HG02623 (cell line): ENCODE measurements around the gene SNCAIP.

Experiments used
- ATAC-seq: cut with Tn5 transposase; IDR thresholded peaks from one replicate; pipeline ENCODE4 v1.9.1; 2021; ENCODE audit warnings: moderate library complexity; ENCODE audit not compliant: unreplicated experiment

The SNCAIP gene

DNA sequence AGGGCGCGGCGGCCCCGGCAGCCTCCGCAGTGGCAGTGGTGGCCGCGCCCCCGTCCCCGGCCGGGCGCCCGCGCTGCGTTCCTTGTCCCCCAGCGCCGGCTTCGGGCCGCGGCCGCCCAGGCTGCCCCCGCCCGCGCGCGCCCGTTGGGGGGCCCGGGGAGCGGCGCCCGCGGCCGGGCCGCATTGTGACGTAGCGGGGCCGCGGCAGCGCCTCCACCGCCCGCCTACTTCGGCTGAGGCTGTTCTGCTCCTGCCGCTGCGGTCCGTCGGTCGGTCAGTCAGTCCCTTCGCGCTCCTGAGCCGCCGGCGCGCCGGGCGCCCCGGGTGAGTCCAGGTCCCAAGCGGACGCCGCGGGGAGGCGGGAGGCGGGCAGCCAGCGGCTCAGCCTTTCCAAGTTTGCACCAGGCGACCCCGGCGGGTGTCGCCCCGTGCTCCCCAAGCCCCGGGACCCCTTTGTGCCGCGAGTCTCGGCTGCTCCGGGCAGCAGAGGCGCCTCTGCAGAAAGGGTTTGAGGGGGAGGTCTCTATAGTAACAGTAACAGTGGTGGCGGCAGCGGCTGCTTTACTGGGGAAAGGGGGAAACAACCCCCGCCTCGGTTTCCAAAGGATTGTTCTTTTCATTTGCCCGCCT, at the start of gene SNCAIP:
Gene SNCAIP, plus strand, starts transcription at position 277 of the 630 bp plus-strand sequence. CDS start 78,898 bp downstream, outside the sequence.
- peak; percentile 51 for ATAC-seq

GRCh38 chr5:122263352-122264030, 48.5 kb upstream of the SNCAIP start:
- no peak for ATAC-seq

GRCh38 chr5:122264610-122265009, 47.4 kb upstream of the SNCAIP start:
- no peak for ATAC-seq

DNA sequence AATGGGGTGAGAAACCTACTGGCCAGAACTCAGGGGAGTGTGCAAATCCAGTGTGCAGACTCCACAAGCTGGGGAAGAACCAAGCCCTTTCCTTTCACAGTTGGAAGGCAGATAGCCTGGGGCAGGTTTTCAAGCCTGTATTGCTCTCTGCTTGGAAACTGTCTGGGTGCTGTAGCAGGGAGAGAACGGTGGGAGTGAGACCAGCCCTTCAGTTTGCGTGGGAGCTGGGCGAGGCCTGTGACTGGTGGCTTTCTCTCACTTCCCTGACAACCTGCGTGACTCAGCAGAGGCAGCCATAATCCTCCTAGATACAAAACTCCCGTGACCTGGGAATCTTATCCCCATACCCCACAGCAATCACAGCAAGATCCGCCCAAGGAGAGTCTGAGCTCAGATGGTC, 44.9 kb upstream of the SNCAIP start:
- no peak for ATAC-seq

- no peak for ATAC-seq
Measured at GRCh38 chr5:122273696-122274095, 38.3 kb upstream of the SNCAIP start.

- no peak for ATAC-seq
Measured at GRCh38 chr5:122283592-122283991, 28.4 kb upstream of the SNCAIP start.

GRCh38 chr5:122286541-122286940, 25.5 kb upstream of the SNCAIP start:
- no peak for ATAC-seq

- no peak for ATAC-seq
Measured at GRCh38 chr5:122287101-122287500, 24.9 kb upstream of the SNCAIP start.

DNA sequence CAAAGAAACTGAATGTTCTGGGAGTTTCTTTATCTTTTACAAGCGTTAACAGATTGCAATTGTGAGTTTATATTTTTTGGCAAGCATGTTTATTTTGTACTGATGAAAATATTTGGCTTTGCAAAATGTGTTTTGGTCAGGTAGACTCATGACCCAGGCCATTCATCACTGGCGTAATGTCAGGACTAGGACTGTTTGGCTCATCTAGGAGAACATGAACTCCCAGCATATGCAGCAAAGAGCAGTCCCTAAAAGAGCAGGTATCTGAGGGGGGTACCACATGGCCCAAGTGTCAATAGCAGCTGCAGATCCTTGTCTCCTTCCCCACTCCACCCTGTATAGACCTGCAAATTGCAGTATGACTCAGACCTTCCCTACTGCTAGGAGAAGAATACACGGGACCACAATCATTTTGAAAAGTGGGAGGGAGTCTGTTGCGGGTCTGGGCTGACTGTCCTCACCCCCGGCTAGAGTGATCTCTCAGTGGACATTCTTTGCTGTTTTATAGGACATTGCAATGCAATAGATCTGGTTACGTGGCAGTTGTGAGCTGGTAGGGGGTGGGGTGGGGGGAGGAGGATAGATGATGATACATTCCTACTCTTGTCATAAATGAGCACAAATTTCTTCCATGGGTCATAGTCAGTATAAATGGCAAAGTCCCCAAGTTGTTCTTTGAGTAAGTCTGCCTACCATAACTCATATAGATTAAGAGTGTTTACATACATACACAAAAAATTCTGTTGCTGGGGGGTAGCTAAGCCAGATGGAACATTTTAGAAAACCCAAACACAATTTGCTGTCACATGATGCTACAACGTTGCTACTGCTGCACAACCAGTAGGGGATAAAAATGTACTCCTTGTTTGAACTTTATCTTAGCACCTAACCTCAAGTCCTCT, 20.8 kb upstream of the SNCAIP start:
- no peak for ATAC-seq

DNA sequence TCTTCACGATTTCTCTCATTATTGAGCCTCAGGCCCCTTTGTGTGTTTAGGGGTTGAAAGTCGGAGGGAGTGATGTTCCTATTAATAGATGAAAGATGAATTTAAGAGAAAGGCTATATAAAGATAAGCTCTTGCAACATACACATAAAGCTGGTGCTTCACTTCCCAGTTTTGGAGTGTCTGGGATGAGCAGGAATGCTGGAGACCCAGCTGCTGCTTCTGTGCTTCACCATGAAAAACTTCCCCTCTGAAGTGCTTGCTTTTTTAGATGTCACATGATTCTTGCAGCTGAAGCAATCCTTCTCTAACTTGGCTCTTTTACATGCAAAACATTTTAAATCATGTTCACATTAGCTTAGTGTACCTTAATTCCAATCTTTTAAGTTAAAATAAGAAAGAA, 19.7 kb upstream of the SNCAIP start:
- no peak for ATAC-seq

- no peak for ATAC-seq
Measured at GRCh38 chr5:122295138-122295537, 16.9 kb upstream of the SNCAIP start.

DNA sequence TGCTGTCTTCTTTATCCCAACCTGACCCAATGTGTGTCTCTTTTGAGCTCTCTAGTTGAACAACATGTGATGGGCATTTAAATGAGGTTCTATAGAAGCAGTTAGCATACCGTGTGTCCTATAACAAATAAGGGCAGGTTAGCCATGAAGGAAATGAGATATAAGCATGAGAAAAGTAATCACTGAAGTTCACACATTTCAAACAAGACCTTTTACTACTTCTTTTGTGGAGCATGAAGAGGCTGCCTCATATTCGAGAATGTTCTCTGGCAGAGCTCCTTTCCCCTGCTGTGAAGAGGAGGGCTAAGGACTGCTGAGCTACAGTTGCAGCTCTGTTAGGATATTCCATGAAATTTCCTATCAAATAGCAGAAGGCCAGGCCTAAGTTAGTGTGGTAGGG, 15.2 kb upstream of the SNCAIP start:
- no peak for ATAC-seq

- ATAC-seq = peak; percentile 82
Measured at GRCh38 chr5:122297587-122298298, 14.3 kb upstream of the SNCAIP start.

- no peak for ATAC-seq
Measured at GRCh38 chr5:122300374-122300773, 11.7 kb upstream of the SNCAIP start.

DNA sequence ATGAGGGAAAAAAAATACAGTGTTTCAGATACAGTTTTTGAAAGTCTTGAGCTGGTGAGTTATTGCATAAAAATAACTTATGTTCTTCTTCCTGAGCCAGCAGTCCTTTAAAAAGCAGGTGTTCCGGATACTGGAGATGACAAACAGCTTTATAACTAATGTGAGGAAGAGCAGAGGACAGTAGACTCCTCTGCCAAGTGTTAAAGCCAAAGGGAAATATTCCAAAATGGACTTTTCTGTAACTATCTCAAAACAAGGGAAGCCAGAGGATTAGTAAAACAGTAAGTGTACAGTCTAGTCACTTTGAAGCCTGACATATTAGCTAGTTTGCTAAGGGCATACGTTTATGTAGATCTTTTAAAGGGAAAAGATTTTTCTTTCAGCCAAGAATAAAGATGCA, 11.0 kb upstream of the SNCAIP start:
- no peak for ATAC-seq

DNA sequence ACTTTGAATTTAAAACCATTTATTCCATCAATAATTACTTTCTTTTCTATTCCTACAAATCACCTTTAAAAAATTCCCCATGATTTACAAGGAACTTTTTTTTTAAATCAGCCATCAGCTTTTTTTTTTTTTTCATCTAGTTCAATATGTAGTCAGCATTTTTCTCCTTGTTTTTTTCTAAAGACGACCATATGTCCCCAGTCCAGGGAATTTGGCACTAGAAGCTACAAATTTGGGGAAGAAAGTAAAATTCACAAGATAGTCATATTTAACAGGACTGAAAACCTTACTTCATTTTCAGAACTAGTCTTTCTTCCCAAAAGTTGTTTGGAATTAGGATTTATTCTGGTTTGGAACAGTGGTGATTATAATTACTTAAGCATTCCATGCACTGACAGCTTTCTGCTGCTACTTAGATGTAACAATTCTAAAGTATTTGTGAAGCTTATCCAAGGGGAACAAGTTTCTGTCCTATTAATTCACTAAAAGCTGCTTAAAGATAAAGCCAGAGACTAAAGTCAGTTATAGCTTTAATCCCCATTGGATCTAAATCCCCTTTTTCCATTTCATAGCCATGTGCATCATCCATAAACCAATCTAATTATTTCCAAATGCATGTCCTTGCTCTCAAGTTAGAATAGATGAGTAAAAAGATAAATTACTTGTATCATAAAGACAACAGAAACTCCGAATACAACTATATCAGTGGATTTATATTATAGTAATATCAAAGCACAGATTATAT, 7.4 kb upstream of the SNCAIP start:
- no peak for ATAC-seq

GRCh38 chr5:122306461-122306860, 5.6 kb upstream of the SNCAIP start:
- no peak for ATAC-seq

DNA sequence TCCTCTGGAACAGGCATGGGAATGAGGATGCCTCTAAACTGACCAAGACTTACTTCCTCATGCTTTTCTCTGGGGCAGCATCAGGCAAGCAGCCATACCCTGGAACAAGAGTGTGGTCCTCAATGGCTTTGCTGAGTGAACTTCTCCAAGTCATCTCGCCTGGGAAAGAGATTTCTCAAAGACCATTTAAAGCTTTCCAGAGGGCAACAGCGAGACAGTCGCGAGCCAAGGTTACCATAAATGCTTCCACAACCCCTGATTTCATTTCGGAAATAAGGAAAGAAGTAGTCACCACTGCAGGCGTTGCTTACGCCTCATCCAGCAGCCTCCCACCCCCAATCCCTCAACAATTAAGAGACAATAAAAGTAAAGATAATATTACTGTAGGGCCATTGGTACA, 1.1 kb upstream of the SNCAIP start:
- no peak for ATAC-seq

GRCh38 chr5:122311497-122311960, 508 bp upstream of the SNCAIP start:
- ATAC-seq = no peak
